Measurements from ENCODE around the gene PYGO2.
A peak's percentile ranks its signal among the peaks of the same experiment; 100 is the strongest.

PYGO2 gene

GRCh38 chr1:154961207-154962155 lies at the start of gene PYGO2:
TSS of gene PYGO2 (minus strand) at chr1:154961782. CDS start at chr1:154961576, 206 bp downstream.
- DNase-seq = peak; percentile 78 to 85

GRCh38 chr1:155011004-155011416 lies 49.4 kb upstream of the PYGO2 start:
- DNase-seq = no peak

- DNase-seq = no peak
Measured at GRCh38 chr1:155010211-155010918, 48.8 kb upstream of the PYGO2 start.

- no peak for DNase-seq
Measured at GRCh38 chr1:155009742-155010141, 48.2 kb upstream of the PYGO2 start.

GRCh38 chr1:155009221-155009711 lies 47.7 kb upstream of the PYGO2 start:
- no peak for DNase-seq

- no peak for DNase-seq
Measured at GRCh38 chr1:155008015-155008941, 46.7 kb upstream of the PYGO2 start.

- no peak for DNase-seq
Measured at GRCh38 chr1:155007251-155007828, 45.8 kb upstream of the PYGO2 start.

GRCh38 chr1:155006601-155007101 lies 45.1 kb upstream of the PYGO2 start:
- peak; percentile 55 to 67 for DNase-seq

GRCh38 chr1:155005076-155006011 lies 43.8 kb upstream of the PYGO2 start:
- peak; percentile 45 to 54 for DNase-seq

- no peak for DNase-seq
Measured at GRCh38 chr1:155004352-155005075, 42.9 kb upstream of the PYGO2 start.

GRCh38 chr1:155003766-155004351 lies 42.3 kb upstream of the PYGO2 start:
- DNase-seq = no peak

- DNase-seq = no peak
Measured at GRCh38 chr1:155003227-155003765, 41.7 kb upstream of the PYGO2 start.

GRCh38 chr1:155002464-155003226 lies 41.1 kb upstream of the PYGO2 start, which contains the start of gene ZBTB7B:
TSS of gene ZBTB7B (plus strand) at chr1:155002802. CDS start at chr1:155014661, 11,859 bp downstream.
- no peak for DNase-seq

- DNase-seq = peak; percentile 98
Measured at GRCh38 chr1:155001675-155002463, 40.3 kb upstream of the PYGO2 start.

- DNase-seq = no peak
Measured at GRCh38 chr1:155001425-155001674, 39.8 kb upstream of the PYGO2 start.

GRCh38 chr1:155000726-155001424 lies 39.3 kb upstream of the PYGO2 start:
- DNase-seq = peak; percentile 73 to 83

- no peak for DNase-seq
Measured at GRCh38 chr1:155000411-155000725, 38.8 kb upstream of the PYGO2 start.

Measured in CD4-positive, alpha-beta T cell treated with Interleukin-4 for 1 hour (primary cell).